Activated naive CD4-positive, alpha-beta T cell treated with anti-CD3 and anti-CD28 coated beads, Interleukin-2, amount 50 U/mL, for 24 hours (primary cell): ENCODE measurements around the gene IMMP2L.

ENCODE experiments used
- H3K27ac Mint-ChIP-seq: one replicate; pipeline ENCODE4 v1.8.0; 2021; ENCODE audit warnings: mild to moderate bottlenecking, mixed read lengths
- H3K27me3 Mint-ChIP-seq: one replicate; pipeline ENCODE4 v1.8.0; 2021; ENCODE audit warnings: mixed read lengths
- H3K36me3 Mint-ChIP-seq: one replicate; pipeline ENCODE4 v1.8.0; 2021; ENCODE audit warnings: mixed read lengths
- H3K4me1 Mint-ChIP-seq: one replicate; pipeline ENCODE4 v1.8.0; 2021; ENCODE audit warnings: mixed read lengths
- H3K4me3 Mint-ChIP-seq: one replicate; pipeline ENCODE4 v1.8.0; 2021; ENCODE audit warnings: mild to moderate bottlenecking, mixed read lengths
- H3K9me3 Mint-ChIP-seq: one replicate; pipeline ENCODE4 v1.8.0; 2021; ENCODE audit warnings: mixed read lengths

The IMMP2L gene

DNA sequence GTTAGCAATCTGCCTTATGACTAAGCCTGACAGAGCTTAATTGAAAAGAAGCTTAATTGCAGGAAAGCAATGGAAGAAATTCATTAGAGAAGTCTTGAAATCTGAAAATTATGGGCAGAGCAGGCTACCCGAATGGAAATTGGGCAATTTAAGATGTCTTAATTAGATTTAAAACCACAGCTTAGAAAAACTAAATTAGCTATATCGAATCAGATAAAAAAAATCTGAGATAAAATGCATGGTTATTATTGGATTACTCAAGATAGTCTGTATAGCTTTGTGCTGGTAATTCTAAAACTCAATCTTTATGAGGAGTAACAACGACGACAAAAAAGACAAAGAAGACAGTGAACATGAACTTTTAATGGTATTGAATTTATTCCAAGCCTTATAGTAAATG is 719.5 kb downstream of the IMMP2L start:
- Mint-ChIP-seq H3K36me3 (peaks cover 2% of the 10 kb centered on the region), H3K4me3 (no peak overlapping the region), H3K4me1 (peaks cover 5% of the 10 kb centered on the region), H3K27me3 (no peaks in the 10 kb centered on the region), H3K27ac (no peak overlapping the region), H3K9me3 (no peaks in the 10 kb centered on the region)

DNA sequence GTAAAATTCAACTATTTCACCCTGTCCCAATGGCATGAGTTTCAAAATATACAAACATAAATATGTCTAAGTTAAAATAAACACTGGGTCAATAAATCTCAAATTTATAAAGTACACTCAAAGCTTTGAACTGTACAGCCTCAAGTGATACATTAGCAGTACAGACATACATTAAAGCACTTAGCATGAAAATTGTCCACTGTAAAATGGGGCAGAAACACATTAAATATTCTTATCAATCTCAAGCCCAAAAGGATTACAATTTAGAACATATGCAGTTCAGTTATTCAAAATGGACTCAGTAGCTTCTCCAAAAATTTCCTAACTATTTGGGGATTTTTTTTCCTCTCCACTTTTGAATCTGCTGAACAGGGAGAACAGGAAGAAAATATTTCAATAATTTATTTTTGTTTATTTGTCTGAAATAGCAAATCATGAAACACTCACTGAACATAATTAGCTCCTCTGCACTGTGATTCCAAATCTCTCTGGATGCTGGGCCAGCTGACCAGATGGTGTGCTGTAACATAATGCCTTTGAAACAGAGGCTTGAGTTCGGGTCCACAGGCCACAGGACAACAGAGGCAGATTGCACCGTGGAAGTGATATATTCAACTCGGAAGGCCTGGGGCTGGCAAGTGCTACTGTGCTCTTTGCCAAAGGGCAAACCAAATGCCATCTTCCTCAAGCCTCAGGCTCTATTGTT is 720.3 kb downstream of the IMMP2L start:
- H3K27ac Mint-ChIP-seq = no peak overlapping the region
- peaks cover 2% of the 10 kb centered on the region for H3K36me3 Mint-ChIP-seq
- H3K4me3 Mint-ChIP-seq = no peak overlapping the region
- no peaks in the 10 kb centered on the region for H3K27me3 Mint-ChIP-seq
- peaks cover 5% of the 10 kb centered on the region for H3K4me1 Mint-ChIP-seq
- H3K9me3 Mint-ChIP-seq = no peaks in the 10 kb centered on the region

DNA sequence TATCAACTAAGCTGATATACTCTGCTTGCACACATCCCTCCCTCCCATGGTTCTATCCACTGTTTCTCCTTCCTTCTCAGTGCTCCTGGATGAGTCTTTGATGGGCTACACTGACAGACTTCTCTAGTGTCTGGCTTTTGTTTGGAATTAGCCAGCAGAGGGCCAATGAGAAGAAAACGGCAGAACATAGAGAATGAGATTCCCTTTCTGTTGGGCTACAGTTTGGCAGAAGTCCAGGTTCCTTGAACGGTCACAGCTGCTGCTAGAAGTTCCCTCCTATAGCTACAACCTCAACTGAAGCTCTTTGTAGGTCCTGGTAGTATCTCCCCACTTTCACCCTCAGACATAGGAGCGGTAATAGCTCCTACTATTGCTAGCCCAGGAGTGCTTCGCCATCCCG is 722.4 kb downstream of the IMMP2L start:
- no peak overlapping the region for H3K27ac Mint-ChIP-seq
- peaks cover 20% of the 10 kb centered on the region for H3K4me1 Mint-ChIP-seq
- H3K27me3 Mint-ChIP-seq = no peaks in the 10 kb centered on the region
- H3K4me3 Mint-ChIP-seq = no peak overlapping the region
- H3K36me3 Mint-ChIP-seq = peaks cover 2% of the 10 kb centered on the region
- no peaks in the 10 kb centered on the region for H3K9me3 Mint-ChIP-seq

DNA sequence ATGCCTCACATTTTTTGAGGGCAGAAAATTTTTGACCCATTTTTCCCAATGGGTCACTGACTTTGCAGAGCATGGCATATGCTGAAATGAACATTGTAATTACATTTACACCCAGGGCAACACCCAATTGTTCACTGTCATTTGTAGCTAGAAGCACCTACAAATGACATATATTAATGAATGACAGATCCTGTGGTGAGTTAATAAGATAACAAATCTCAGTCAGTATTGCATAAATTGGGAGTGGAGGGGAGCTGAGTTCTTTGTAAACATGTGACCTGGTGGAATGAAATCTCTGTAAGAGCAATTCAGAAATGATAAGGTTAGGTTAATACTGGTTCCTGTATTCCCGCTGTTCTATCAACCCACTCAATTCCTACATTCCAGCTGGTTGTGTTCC is 726.4 kb downstream of the IMMP2L start:
- H3K4me3 Mint-ChIP-seq = no peak overlapping the region
- H3K9me3 Mint-ChIP-seq = no peaks in the 10 kb centered on the region
- H3K36me3 Mint-ChIP-seq = no peaks in the 10 kb centered on the region
- H3K27me3 Mint-ChIP-seq = no peaks in the 10 kb centered on the region
- no peak overlapping the region for H3K27ac Mint-ChIP-seq
- peaks cover 26% of the 10 kb centered on the region for H3K4me1 Mint-ChIP-seq

DNA sequence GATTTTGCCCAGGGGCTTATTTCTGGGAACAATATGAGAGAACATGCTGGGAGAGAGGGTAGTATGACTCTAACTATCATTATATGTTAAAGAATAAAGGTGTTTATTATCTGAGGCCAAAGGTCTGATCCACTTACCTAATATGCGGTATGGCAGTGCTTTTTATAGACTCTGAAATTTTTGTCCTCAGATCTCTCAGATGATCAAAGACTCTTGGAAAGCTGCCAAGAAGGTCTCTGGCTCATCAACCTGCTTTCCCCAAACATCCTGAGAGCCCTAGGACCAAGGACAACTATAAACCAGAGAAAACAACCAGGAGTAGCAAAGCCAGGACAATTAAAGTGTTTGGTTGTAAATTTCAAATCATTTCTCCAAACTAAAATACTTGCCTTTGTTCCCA is 727.1 kb downstream of the IMMP2L start:
- Mint-ChIP-seq H3K4me3 (no peak overlapping the region), H3K27ac (no peak overlapping the region), H3K9me3 (no peaks in the 10 kb centered on the region), H3K4me1 (peaks cover 26% of the 10 kb centered on the region), H3K36me3 (no peaks in the 10 kb centered on the region), H3K27me3 (no peaks in the 10 kb centered on the region)

DNA sequence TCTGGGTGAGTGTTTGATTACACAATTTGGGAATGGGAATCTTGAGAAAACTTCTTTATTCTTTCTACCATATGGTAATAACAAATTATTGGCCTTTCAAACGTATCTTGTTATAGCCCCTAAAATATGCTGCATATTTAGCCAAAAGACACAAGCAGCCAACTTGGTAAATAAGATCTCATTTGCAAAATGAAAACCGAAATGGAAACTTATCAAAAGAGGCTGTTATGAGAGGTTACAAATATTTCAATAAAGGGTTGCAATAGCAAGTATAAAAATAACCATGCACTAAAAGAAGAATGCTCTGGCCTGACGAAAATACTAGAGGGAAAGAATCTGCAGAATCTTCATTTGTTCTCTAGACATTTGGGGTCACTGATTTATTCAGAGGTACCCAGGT is 730.9 kb downstream of the IMMP2L start:
- Mint-ChIP-seq H3K4me3 (no peak overlapping the region), H3K27ac (no peak overlapping the region), H3K9me3 (no peaks in the 10 kb centered on the region), H3K36me3 (peaks cover 2% of the 10 kb centered on the region), H3K27me3 (no peaks in the 10 kb centered on the region), H3K4me1 (peaks cover 24% of the 10 kb centered on the region)

DNA sequence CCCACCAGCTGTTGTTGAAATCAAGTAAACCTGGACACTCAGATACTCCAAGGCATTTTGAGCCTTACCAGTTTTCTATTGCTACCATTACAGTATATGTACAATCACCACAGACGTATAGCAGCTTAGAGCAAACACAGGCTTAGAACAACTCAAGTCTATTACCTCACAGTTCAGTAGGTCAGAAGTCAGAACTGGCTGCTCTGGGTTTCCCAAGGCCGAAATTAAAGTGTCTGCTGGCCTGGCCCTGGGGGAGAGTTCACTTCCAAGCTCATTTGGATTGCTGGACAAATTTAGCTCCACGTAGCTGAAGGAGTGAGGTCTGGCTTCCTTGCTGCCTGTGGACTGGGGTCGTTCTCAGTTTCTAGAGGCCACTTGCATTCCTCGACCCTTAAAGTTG is 731.5 kb downstream of the IMMP2L start:
- Mint-ChIP-seq H3K36me3 (peaks cover 2% of the 10 kb centered on the region), H3K4me3 (no peak overlapping the region), H3K27me3 (no peaks in the 10 kb centered on the region), H3K4me1 (peaks cover 20% of the 10 kb centered on the region), H3K27ac (no peak overlapping the region), H3K9me3 (no peaks in the 10 kb centered on the region)

DNA sequence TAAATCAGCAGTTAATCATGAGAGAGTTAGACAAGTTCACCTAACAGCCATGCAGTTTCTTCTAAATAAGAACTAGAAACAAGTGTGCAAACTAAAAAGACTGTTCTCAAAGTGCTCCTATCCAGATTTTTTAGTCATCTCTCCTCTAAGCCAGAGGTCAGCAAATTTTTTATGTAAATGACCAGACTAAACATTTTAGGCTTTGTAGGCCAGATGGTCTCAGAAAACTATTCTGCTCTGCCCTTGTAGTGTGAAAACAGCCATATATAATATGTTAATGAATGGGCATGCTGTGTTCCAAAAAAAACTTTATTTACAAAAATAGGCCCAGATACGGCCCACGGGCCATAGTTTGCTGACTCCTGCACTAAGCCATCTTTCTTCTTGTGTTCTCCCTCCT is 734.4 kb downstream of the IMMP2L start:
- H3K27ac Mint-ChIP-seq = no peak overlapping the region
- no peaks in the 10 kb centered on the region for H3K27me3 Mint-ChIP-seq
- peaks cover 4% of the 10 kb centered on the region for H3K4me1 Mint-ChIP-seq
- H3K9me3 Mint-ChIP-seq = no peaks in the 10 kb centered on the region
- no peak overlapping the region for H3K4me3 Mint-ChIP-seq
- peaks cover 2% of the 10 kb centered on the region for H3K36me3 Mint-ChIP-seq

DNA sequence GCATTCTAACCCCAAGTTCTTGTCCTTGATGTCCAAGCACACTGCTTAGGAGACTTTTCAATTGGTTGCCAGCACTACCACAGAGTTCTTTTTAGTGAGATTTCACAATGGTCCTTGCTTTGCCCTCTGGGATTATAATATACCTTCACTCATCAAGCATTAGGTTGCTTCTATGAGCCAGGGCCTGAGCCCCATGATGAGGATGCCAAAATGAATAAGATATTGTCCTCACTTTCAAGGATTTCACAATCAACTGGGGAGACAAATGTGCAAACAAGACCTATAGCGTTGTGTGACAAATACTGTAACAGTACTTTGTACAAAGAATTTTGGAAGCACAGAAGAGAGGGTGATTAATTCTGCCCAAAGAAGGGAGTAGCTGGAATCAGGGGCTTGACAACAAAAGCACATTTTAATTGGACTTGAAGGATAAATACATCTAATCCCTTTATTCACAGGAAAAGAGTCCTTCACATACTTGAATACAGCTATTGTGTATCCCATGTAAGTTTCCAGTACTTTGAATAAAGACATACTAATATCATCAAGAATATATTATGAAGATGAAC is 734.9 kb downstream of the IMMP2L start:
- H3K4me3 Mint-ChIP-seq = no peak overlapping the region
- H3K27me3 Mint-ChIP-seq = no peaks in the 10 kb centered on the region
- no peak overlapping the region for H3K27ac Mint-ChIP-seq
- H3K4me1 Mint-ChIP-seq = peaks cover 4% of the 10 kb centered on the region
- peaks cover 2% of the 10 kb centered on the region for H3K36me3 Mint-ChIP-seq
- peaks cover under 1% of the 10 kb centered on the region for H3K9me3 Mint-ChIP-seq

DNA sequence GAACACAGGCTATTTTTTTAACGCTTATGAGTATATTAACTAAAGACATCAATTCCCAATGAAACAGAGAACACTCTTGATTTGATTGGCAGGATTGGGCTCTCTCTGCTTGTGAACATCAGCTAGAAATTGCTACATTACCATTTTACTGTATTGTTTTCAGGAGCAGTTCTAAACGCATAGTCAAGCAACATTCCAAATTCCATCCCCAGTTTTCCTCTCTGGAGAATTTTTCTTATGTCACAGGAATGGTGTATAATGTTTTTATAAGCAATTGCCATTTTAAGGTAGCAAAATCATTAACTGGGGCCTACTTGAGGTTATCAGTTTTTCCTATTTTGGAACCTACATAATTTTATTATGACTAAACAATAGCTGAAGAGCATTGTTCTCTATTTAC is 748.3 kb downstream of the IMMP2L start:
- Mint-ChIP-seq H3K4me3 (no peak overlapping the region), H3K27me3 (no peaks in the 10 kb centered on the region), H3K9me3 (peaks cover 4% of the 10 kb centered on the region), H3K4me1 (peaks cover 6% of the 10 kb centered on the region), H3K27ac (no peak overlapping the region), H3K36me3 (no peaks in the 10 kb centered on the region)

DNA sequence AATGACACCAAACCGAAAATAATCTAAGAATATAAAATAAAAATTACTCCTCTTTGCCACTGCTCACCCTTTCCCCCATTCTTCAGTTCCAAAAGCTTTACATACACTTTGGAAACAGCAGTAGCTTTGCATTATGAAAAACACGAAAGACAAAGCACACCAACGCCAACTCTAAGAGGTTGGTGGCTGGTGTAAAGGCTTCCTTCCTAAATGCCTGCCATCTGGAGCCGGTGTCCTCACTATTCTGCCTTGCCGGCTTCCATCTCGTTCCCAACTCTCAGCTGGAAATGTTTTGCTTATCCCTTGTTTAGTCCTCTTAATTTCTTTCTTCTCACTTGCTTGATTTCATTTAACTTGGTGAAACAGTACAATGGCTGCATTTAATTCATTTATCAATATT is 752.5 kb downstream of the IMMP2L start:
- Mint-ChIP-seq H3K4me3 (no peak overlapping the region), H3K27me3 (no peaks in the 10 kb centered on the region), H3K27ac (no peak overlapping the region), H3K36me3 (no peaks in the 10 kb centered on the region), H3K4me1 (peaks cover 6% of the 10 kb centered on the region), H3K9me3 (peaks cover 4% of the 10 kb centered on the region)

DNA sequence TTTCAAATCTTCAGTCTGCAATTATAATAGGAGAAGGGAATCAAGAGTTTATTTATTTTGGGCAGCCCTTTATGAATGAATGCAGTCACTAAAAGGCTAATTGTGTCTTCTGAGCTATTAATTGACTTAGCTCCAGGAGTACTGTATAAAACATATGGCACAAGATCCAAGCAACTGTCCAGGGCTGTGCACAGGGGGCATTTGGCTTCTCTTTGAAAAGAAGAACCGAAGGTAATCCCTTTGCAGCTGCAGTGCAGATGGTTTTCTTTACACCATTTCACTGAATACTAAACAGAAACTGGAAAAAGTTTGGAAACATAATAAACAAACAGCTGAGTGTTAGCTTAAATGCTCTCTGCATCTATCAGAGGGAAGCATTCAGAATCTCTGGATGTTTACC is 753.9 kb downstream of the IMMP2L start:
- H3K36me3 Mint-ChIP-seq = no peaks in the 10 kb centered on the region
- peaks cover 6% of the 10 kb centered on the region for H3K4me1 Mint-ChIP-seq
- H3K27ac Mint-ChIP-seq = no peak overlapping the region
- peaks cover 4% of the 10 kb centered on the region for H3K9me3 Mint-ChIP-seq
- H3K4me3 Mint-ChIP-seq = no peak overlapping the region
- no peaks in the 10 kb centered on the region for H3K27me3 Mint-ChIP-seq

DNA sequence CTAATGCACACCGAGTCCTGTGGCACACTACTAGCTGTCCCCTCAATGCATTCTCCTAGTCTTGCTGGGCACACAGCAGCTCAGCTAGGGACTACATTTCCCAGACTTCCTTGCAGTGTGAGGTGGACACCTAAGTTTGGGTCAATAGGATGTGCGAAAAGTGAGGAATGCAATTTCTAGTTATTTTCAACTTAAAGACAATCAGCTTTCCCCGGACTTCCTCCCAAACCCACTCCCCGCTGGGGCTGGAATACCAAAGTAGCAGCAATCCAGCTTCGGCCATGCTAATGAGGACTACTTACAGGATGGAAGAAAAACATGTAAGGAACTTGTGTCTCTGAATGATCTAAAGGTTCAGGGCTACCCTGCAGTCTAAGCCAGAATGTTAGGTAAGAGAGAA is 757.8 kb downstream of the IMMP2L start:
- Mint-ChIP-seq H3K36me3 (peaks cover 2% of the 10 kb centered on the region), H3K4me1 (peaks cover 7% of the 10 kb centered on the region), H3K27me3 (no peaks in the 10 kb centered on the region), H3K9me3 (no peaks in the 10 kb centered on the region), H3K27ac (no peak overlapping the region), H3K4me3 (no peak overlapping the region)

DNA sequence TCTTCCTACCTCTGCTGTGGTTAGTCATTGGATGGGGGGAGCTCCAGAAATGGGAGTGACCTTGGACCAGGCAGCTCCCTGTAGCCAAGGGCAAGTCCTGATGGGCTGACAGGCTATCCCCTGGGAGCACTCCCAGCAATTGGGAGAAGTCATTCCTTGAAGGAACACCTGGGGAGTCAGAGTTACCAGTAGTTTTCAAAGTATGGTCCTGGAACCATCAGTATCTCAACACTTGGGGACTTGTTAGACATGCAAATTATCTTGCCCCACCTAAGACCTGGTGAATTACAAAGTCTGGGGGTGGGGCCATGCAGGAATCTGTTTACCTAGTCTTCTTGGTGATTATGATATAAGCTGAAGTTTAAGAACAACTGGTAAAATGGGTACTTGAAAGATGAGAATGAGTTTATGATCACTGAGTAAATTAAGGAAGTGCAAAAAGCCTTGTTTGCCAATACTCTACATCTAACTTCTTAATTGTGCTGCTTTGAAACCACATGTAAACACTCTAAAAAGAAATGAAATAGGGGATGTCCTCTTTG is 758.6 kb downstream of the IMMP2L start:
- Mint-ChIP-seq H3K4me3 (no peak overlapping the region), H3K36me3 (peaks cover 2% of the 10 kb centered on the region), H3K9me3 (no peaks in the 10 kb centered on the region), H3K4me1 (peaks cover 7% of the 10 kb centered on the region), H3K27me3 (no peaks in the 10 kb centered on the region), H3K27ac (no peak overlapping the region)

DNA sequence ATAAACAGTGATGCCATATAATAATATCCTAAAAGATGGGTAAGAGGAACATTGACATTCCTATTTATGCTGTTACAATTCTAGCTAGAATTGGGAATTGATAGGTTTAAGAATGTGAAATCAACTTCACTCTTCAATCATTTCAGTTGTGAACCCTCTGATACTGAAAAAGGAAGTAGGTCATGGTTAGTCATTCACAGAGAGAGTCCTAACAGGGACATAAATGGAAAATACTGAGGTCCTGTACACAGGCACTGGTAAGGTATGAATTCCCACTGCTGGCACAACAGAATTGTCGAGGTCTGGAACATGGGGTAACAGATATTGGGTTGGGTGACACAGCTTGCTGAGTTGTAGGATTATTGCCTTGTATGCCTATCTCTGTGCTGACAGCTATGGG is 760.8 kb downstream of the IMMP2L start:
- Mint-ChIP-seq H3K27me3 (no peaks in the 10 kb centered on the region), H3K36me3 (peaks cover 2% of the 10 kb centered on the region), H3K4me1 (peaks cover 7% of the 10 kb centered on the region), H3K9me3 (no peaks in the 10 kb centered on the region), H3K27ac (no peak overlapping the region), H3K4me3 (no peak overlapping the region)

DNA sequence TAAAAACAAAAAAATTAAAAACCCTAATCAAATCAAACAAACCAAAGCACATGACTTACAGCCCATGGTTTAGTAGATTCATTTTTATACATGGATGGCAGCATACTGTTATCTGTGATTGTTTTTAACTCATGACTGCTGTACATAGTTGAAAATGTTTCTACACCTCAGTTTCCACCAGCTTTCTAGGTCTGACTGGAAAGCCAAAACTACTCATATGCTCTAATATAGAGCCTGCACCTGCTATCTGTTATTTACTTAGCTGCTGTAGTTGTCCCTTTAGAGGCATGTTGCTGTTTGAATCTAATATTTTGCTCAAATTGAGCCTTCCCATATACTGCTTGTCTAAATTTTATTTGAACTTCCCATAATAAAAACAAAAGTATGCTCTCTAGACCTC is 761.3 kb downstream of the IMMP2L start:
- Mint-ChIP-seq H3K27me3 (no peaks in the 10 kb centered on the region), H3K4me1 (peaks cover 7% of the 10 kb centered on the region), H3K4me3 (no peak overlapping the region), H3K36me3 (peaks cover 2% of the 10 kb centered on the region), H3K9me3 (no peaks in the 10 kb centered on the region), H3K27ac (no peak overlapping the region)

DNA sequence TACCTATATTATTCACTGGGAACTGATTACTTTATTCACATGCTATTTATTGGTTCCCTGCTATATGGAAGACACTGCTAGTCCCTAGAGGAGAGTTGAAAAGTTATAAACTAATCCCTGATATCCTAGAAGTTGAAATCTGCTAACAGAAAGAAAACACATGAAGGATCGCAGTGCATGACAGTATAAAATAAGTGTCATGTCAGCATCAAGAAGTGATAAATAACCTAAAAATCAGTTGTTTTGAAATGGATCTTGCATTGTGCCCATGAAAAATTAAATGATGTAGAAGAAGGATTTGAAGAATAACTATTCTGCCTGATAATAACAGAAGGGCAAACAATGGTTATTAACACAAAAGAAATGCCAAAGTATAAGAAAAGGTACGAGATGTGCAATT is 764.6 kb downstream of the IMMP2L start:
- Mint-ChIP-seq H3K27ac (no peak overlapping the region), H3K9me3 (no peaks in the 10 kb centered on the region), H3K4me3 (no peak overlapping the region), H3K27me3 (no peaks in the 10 kb centered on the region), H3K4me1 (peaks cover 7% of the 10 kb centered on the region), H3K36me3 (peaks cover 2% of the 10 kb centered on the region)
